ENCODE measurements around the gene R3HDM2.

GRCh38 chr12:57329219-57329618 lies 101.6 kb downstream of the R3HDM2 start:
- TF ChIP-seq CTCF (IDR thresholded peaks at IDR 0.05) (no peak), POLR2A (IDR thresholded peaks at IDR 0.05) (no peak)

Data from adrenal gland (tissue), 5 donors.